Peyer's patch (tissue), 4 donors: Measurements from ENCODE around the gene UQCRHL. TPM values are rescaled to one million over a fixed set of nuclear protein-coding genes. Genes with fewer than 3 reads are reported as not detected.
"Not testable (repeated sequence)": the region's sequence is repeated elsewhere in the genome, so short reads cannot be mapped to it uniquely, and the experiment has no call there.

Experiments used
- DNase-seq, 3 donors: peaks; one replicate each; pipeline ENCODE4 v3.0.0-alpha.2; 2017 to 2019
- H3K27ac ChIP-seq, 4 donors: fragments of 200-600 bp; sonication (generic); one replicate each; pipeline ENCODE4 v1.5.1; 2016 to 2019
- H3K27me3 ChIP-seq, 2 donors: fragments of 200-600 bp; sonication (generic); one replicate each; pipeline ENCODE4 v1.5.1; 2019
- H3K36me3 ChIP-seq, 3 donors: fragments of 200-600 bp; sonication (generic); one replicate each; pipeline ENCODE4 v1.5.1; 2016 to 2019
- H3K4me1 ChIP-seq, 4 donors: fragments of 200-600 bp; sonication (generic); one replicate each; pipeline ENCODE4 v1.5.1; 2016 to 2019
- H3K4me3 ChIP-seq, 4 donors: fragments of 200-600 bp; sonication (generic); 1 replicate in 3 of 4; 2 replicates in 1 of 4; pipeline ENCODE4 v1.5.1; 2016 to 2019; ENCODE audit warnings: mild to moderate bottlenecking in 1 of 4
- H3K9me3 ChIP-seq, 4 donors: fragments of 200-600 bp; sonication (generic); one replicate each; pipeline ENCODE4 v1.5.1; 2016 to 2019; ENCODE audit warnings: mild to moderate bottlenecking in 1 of 4
- CTCF ChIP-seq, 6 experiments: fragments of 450-650 bp in 4 of 6; fragments of 200-600 bp in 2 of 6; sonication (generic) in 1 of 6; IDR thresholded peaks; one replicate each; pipeline ENCODE4 v1.5.1; 2017 to 2019; ENCODE audit warnings: antibody characterized with exemption in 6 of 6, mild to moderate bottlenecking in 3 of 6, moderate library complexity in 1 of 6
- POLR2A ChIP-seq, 2 donors: fragments of 450-650 bp; IDR thresholded peaks; one replicate each; pipeline ENCODE4 v1.5.1; 2017; ENCODE audit warnings: antibody characterized with exemption in 2 of 2, mild to moderate bottlenecking in 2 of 2, moderate library complexity in 2 of 2
- total RNA-seq, 4 donors: library from RNA; depleted of rRNA; stranded (reverse); fragments of >200 nt; gene quantifications; one replicate each; pipeline ENCODE4 v1.1.0, GENCODE V29; 2016

Gene UQCRHL
- 1 to 10 TPM; 1.3 to 2.5 (median 1.6) TPM for total RNA-seq

- not testable (repeated sequence) for H3K27me3 ChIP-seq, DNase-seq, H3K4me3 ChIP-seq, H3K27ac ChIP-seq, H3K36me3 ChIP-seq, H3K9me3 ChIP-seq, H3K4me1 ChIP-seq
These were observed at the start of gene UQCRHL for GRCh38 chr1:15807549-15807948. UQCRHL (minus strand) TSS chr1:15807649; CDS start chr1:15807649, 0 bp downstream.

GRCh38 chr1:15856888-15857287 is 49.4 kb upstream of the UQCRHL start:
- DNase-seq, result peak in 1 of 3 donors; percentile 27
- Histone ChIP-seq H3K9me3 (no peaks in the 10 kb centered on the region), H3K27me3 (no peaks in the 10 kb centered on the region), H3K4me3 (no peak overlapping the region), H3K36me3 (no peaks in the 10 kb centered on the region), H3K4me1 (peaks cover 0 to 2% (median 0%) of the 10 kb centered on the region in 4 donors), H3K27ac (no peak overlapping the region)
- TF ChIP-seq CTCF (IDR thresholded peaks at IDR 0.05) (no peak), POLR2A (IDR thresholded peaks at IDR 0.05) (no peak)

GRCh38 chr1:15852828-15853302 is 45.4 kb upstream of the UQCRHL start:
- Histone ChIP-seq H3K27me3 (no peaks in the 10 kb centered on the region), H3K9me3 (no peaks in the 10 kb centered on the region), H3K36me3 (no peaks in the 10 kb centered on the region), H3K4me1 (peaks cover 0 to 12% (median 7%) of the 10 kb centered on the region in 4 donors), H3K27ac (no peak overlapping the region), H3K4me3 (no peak overlapping the region)
- no peak for DNase-seq
- no peak for TF ChIP-seq CTCF (IDR thresholded peaks at IDR 0.05)
- TF ChIP-seq POLR2A (IDR thresholded peaks at IDR 0.05), result no peak

GRCh38 chr1:15852036-15852827 is 44.8 kb upstream of the UQCRHL start:
- DNase-seq, result no peak
- Histone ChIP-seq H3K4me1 (peaks cover 0 to 12% (median 7%) of the 10 kb centered on the region in 4 donors), H3K27ac (no peak overlapping the region), H3K4me3 (no peak overlapping the region), H3K27me3 (no peaks in the 10 kb centered on the region), H3K9me3 (no peaks in the 10 kb centered on the region), H3K36me3 (no peaks in the 10 kb centered on the region)
- TF ChIP-seq POLR2A (IDR thresholded peaks at IDR 0.05), result no peak
- TF ChIP-seq CTCF (IDR thresholded peaks at IDR 0.05), result no peak

GRCh38 chr1:15851210-15852035 is 44.0 kb upstream of the UQCRHL start:
- H3K4me3 ChIP-seq, result no peak overlapping the region
- H3K36me3 ChIP-seq, result no peaks in the 10 kb centered on the region
- TF ChIP-seq CTCF (IDR thresholded peaks at IDR 0.05) (no peak), POLR2A (IDR thresholded peaks at IDR 0.05) (no peak)
- H3K9me3 ChIP-seq, result no peaks in the 10 kb centered on the region
- H3K4me1 ChIP-seq, result peaks cover 0 to 16% (median 10%) of the 10 kb centered on the region in 4 donors
- DNase-seq, result peak in 1 of 3 donors; percentile 37
- no peak overlapping the region for H3K27ac ChIP-seq
- H3K27me3 ChIP-seq, result no peaks in the 10 kb centered on the region
